Measurements from ENCODE around the gene LRRC43.

DNA sequence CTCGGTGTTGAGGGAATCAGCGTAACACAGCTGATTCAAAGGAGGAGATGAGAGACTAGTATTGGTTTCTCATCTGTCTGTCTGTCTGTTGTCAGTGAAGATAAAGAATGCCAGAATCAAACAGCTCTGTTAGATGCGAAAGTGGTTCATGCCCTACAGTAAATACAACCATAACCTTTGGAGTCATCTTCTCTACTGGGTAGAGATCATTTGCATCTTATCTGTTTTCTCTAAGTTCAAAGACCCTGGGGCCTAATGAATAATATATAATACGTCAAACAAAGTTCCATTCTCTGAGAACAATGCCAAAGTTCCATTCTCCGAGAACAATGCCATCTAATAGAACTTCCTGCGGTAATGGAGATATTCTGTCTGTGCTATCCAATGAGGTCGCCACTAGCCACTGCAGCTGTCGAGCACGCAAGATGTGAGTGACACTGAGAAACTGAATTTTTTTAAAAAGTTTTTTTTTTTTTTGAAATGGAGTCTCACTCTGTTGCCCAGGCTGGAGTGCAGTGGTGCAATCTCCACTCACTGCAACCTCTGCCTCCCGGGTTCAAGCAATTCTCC lies 15.5 kb upstream of the LRRC43 start:
- TF ChIP-seq GATA3 (IDR thresholded peaks at IDR 0.05; ENCODE audit: low read depth, low read length) (no peak), GATA2 (IDR thresholded peaks at IDR 0.05; ENCODE audit: low read depth, low read length) (no peak)

All from SH-SY5Y (cell line).